Psoas muscle (tissue), 8 donors: ENCODE results near the gene CMTM8. TPM values are rescaled to one million over a fixed set of nuclear protein-coding genes. Genes with fewer than 3 reads are reported as not detected.
"Not testable (repeated sequence)": the region's sequence is repeated elsewhere in the genome, so short reads cannot be mapped to it uniquely, and the experiment has no call there.

ENCODE experiments used
- ATAC-seq, 4 donors: fragments of 200-7000 bp; cut with Tn5 transposase; one replicate each; pipeline ENCODE4 v1.9.1; 2020; ENCODE audit warnings: moderate library complexity in 3 of 4, mild to moderate bottlenecking in 2 of 4
- DNase-seq, 2 donors: peaks; one replicate each; pipeline ENCODE4 v3.0.0-alpha.2; 2020
- H3K27ac ChIP-seq: fragments of 200-600 bp; one replicate; pipeline ENCODE4 v1.8.0; 2022
- H3K27me3 ChIP-seq, 3 donors: fragments of 200-600 bp in 1 of 3; one replicate each; pipeline versions ENCODE4 v1.6.1 to v1.8.0; 2013 to 2022; ENCODE audit warnings: low read length in 2 of 3, mild to moderate bottlenecking in 2 of 3, moderate library complexity in 1 of 3; ENCODE audit not compliant: insufficient read depth in 3 of 3
- H3K36me3 ChIP-seq, 2 donors: fragments of 200-600 bp in 1 of 2; one replicate each; pipeline versions ENCODE4 v1.6.1 to v1.8.0; 2013 to 2022; ENCODE audit warnings: low read depth in 1 of 2, mild to moderate bottlenecking in 1 of 2, moderate library complexity in 1 of 2; ENCODE audit not compliant: insufficient read depth in 1 of 2
- H3K4me1 ChIP-seq: fragments of 200-600 bp; one replicate; pipeline ENCODE4 v1.8.0; 2022
- H3K4me3 ChIP-seq: fragments of 200-600 bp; one replicate; pipeline ENCODE4 v1.8.0; 2022; ENCODE audit warnings: mild to moderate bottlenecking
- H3K9me3 ChIP-seq: fragments of 200-600 bp; one replicate; pipeline ENCODE4 v1.8.0; 2022
- WGBS, 3 donors: extraction: QIAGEN DNeasy Blood & Tissue Kit; methylation state at CpG; one replicate each; pipeline versions ENCODE4 v1.1.6 to v1.1.7; 2013; 5-methylcytosine and 5-hydroxymethylcytosine counted together
- intact Hi-C, 2 donors: fragments of 100-400 bp; cut with DNase I; formaldehyde crosslinking; loops; one replicate each; pipeline versions ENCODE4 v1.11.0 to v1.14.2; 2022
- polyA plus RNA-seq, 3 donors: library from polyadenylated mRNA; stranded (reverse); fragments of 200-250 nt; gene quantifications; one replicate each; pipeline ENCODE4 v1.2.3, GENCODE V29; 2013
- total RNA-seq, 4 donors: library from RNA; stranded (reverse); fragmentation: NEBNext Ultra II Directional in 2 of 4; extraction: Animal tissue kit (Norgen Biotek cat#: 25700) in 2 of 4; gene quantifications; one replicate each; pipeline versions ENCODE4 v1.2.1 to v1.2.4, GENCODE V29; 2021 to 2023
- TF ChIP-seq, protein P1 (sequence below): fragments of 200-600 bp; IDR thresholded peaks from one replicate; pipeline ENCODE4 v1.8.0; 2022; ENCODE audit warnings: antibody characterized with exemption
- donor health status: healthy with polysubstance abuse.
- donor health status: DM: no; HTN: no; CAD: no; lungs with moderate emphysema.
- donor health status: Bipolar disorder and iron deficiency.
- donor health status: healthy.
- donor health status: DM: yes; HTN: yes; CAD: no.
- donor health status: DM: no; HTN: no; CAD: no.
- donor health status: DM: no; HTN: no; CAD: no.
- donor health status: DM: yes; HTN: yes; CAD: no.

CMTM8 gene
- total and polyA plus RNA-seq, 7 donors = 0.97 to 4.2 (median 2.0) TPM

DNA sequence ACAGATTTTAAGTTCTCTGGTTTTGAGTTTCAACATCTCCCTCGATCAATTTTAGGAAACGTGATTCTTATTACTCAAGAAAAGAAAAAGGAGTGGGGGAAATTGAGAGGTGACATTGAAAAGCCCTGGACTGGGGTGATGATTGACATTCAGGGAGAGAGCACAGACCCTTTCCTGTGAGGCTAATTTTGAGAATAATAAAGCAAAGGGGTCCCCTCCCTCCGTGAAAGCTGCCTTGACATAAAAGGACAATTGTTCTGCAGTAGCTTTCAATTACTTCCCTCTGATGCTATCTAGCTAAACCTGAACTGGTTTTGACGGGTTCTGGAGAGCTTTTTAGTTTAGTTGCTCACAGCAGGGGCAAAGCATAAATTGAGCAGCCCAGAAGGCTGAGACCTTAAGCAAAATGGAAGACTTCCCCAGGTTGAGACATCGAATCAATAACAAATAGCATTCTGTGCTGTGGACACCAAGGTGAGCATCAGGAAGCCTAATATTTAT lies 14.4 kb upstream of the CMTM8 start:
- peaks cover 0 to 1% (median 0%) of the 10 kb centered on the region in 3 donors for H3K27me3 ChIP-seq
- TF ChIP-seq, protein P1, sequence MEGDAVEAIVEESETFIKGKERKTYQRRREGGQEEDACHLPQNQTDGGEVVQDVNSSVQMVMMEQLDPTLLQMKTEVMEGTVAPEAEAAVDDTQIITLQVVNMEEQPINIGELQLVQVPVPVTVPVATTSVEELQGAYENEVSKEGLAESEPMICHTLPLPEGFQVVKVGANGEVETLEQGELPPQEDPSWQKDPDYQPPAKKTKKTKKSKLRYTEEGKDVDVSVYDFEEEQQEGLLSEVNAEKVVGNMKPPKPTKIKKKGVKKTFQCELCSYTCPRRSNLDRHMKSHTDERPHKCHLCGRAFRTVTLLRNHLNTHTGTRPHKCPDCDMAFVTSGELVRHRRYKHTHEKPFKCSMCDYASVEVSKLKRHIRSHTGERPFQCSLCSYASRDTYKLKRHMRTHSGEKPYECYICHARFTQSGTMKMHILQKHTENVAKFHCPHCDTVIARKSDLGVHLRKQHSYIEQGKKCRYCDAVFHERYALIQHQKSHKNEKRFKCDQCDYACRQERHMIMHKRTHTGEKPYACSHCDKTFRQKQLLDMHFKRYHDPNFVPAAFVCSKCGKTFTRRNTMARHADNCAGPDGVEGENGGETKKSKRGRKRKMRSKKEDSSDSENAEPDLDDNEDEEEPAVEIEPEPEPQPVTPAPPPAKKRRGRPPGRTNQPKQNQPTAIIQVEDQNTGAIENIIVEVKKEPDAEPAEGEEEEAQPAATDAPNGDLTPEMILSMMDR = no peak
- DNase-seq = no peak
- no peaks in the 10 kb centered on the region for H3K4me1 ChIP-seq
- H3K36me3 ChIP-seq = no peaks in the 10 kb centered on the region
- no peak overlapping the region for H3K4me3 ChIP-seq
- no peak for ATAC-seq
- H3K9me3 ChIP-seq = peaks cover 7% of the 10 kb centered on the region
- 38 to 46% (median 43%) methylated on average over 5 of the region's 5 CpGs for WGBS, 3 donors
- no peak overlapping the region for H3K27ac ChIP-seq
- intact Hi-C loops = no loop called here

DNA sequence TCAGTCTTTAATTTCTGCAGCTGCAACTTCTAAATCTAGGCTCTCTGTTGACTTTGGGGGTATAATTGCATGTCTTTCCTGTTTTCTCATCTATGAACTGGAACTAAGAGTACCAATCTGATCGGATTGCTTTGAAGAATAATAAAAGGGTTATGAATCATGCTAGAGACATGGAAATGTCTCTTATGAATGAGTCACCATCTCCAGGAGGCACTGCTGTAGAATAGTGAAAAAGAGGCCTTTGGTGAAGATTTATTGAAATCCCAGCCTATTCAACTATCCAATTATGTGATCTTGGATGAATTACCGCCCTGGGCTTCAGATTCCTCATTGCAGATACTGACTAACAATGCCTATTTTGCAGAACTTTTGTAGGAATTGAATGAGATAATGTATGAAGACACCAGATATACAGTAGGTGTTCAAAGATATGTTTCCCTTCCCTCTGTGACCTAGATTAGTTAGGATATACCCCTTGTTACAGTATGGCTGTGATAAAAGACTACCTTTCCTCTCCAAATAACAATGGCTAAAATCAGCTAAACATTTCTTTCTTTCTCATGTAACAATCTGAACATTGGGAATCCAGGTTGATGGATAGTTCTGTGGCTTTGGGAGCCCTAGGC lies 11.5 kb upstream of the CMTM8 start:
- TF ChIP-seq, protein P1 = no peak
- Histone ChIP-seq H3K36me3 (no peaks in the 10 kb centered on the region), H3K4me3 (no peak overlapping the region), H3K9me3 (no peaks in the 10 kb centered on the region), H3K27me3 (no peaks in the 10 kb centered on the region), H3K27ac (no peak overlapping the region), H3K4me1 (no peaks in the 10 kb centered on the region)
- no peak for ATAC-seq
- WGBS, 3 donors = 75 to 84% (median 76%) methylated on average over 2 of the region's 2 CpGs
- intact Hi-C loops = no loop called here
- no peak for DNase-seq

DNA sequence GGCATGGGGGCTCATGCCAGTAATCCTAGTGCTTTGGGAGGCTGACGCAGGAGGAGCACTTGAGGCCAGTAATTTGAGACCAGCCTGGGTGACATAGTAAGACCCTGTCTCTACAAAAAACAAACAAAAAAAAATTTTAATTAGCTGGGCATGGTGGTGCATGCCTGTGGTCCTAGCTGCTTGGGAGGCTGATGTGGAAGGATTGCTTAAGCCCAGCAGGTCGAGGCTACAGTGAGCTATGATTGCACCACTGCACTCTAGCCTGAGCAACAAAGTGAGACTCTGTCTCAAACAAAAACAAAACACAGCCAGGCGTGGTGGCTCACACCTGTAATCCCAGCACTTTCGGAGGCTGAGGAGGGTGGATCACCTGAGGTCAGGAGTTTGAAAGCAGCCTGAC lies 9.7 kb upstream of the CMTM8 start:
- H3K4me3 ChIP-seq, H3K36me3 ChIP-seq, H3K27me3 ChIP-seq, intact Hi-C loops, ATAC-seq, DNase-seq, H3K4me1 ChIP-seq, H3K27ac ChIP-seq, H3K9me3 ChIP-seq: not testable (repeated sequence)
- WGBS, 3 donors = 86 to 87% (median 87%) methylated on average over 4 of the region's 4 CpGs

DNA sequence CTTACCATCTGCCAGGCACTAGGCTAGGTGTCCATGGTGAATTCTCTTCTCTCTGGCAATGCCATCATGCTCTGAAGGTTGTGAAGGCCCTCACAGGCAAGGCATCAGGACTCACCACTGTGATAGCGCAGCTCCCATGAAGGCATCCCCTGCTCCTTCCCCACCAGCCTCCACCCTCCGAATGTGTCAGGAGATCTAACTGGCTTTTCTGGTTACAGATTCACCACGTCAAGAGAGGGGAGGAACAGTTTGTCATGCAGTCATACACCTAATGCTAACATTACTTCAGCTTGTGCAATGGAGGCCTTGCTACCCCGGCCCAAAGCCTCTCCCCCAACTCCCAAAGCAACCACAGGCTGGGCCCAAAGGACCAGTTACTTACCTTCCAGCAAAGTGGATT lies 8.9 kb upstream of the CMTM8 start:
- 77 to 93% (median 86%) methylated on average over 4 of the region's 4 CpGs for WGBS, 3 donors
- H3K36me3 ChIP-seq = no peaks in the 10 kb centered on the region
- TF ChIP-seq, protein P1 = no peak

DNA sequence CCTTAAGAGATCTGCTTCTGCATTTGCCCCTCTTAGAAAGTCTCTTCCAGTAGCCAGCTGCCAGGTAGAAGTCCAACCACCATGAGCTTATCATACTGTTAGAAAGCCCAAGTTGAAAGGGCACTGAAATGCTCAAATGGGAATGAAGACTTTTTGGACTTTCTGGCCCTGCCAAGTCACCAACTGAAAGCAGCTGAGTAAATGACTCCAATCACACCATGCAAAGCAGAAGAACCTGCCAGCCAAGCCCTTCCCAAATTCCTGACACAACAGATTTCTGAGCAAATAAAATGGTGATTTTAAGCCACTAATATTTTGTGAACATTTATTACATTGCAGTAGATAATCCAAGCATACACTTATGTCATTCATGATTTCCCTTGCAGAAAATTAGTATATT lies 2.1 kb upstream of the CMTM8 start:
- ATAC-seq = no peak
- no peaks in the 10 kb centered on the region for H3K4me1 ChIP-seq

More for the DNA sequence above, 8.9 kb upstream of the CMTM8 start:
- ATAC-seq = no peak
- intact Hi-C loops = no loop called here
- Histone ChIP-seq H3K9me3 (no peaks in the 10 kb centered on the region), H3K4me3 (no peak overlapping the region), H3K4me1 (no peaks in the 10 kb centered on the region), H3K27me3 (no peaks in the 10 kb centered on the region), H3K27ac (no peak overlapping the region)
- no peak for DNase-seq

More for the DNA sequence above, 2.1 kb upstream of the CMTM8 start:
- Histone ChIP-seq H3K36me3 (no peaks in the 10 kb centered on the region), H3K9me3 (peaks cover 8% of the 10 kb centered on the region), H3K27me3 (peaks cover 0 to 40% (median 3%) of the 10 kb centered on the region in 3 donors), H3K27ac (no peak overlapping the region), H3K4me3 (no peak overlapping the region)
- TF ChIP-seq, protein P1 = no peak
- no peak for DNase-seq
- intact Hi-C loops = no loop called here
